Left ventricle myocardium inferior (tissue), 1 donor: Measurements from ENCODE around the gene KLF6. TPM values are rescaled to one million over a fixed set of nuclear protein-coding genes. Genes with fewer than 3 reads are reported as not detected.

Experiments used
- DNase-seq: peaks from one replicate; pipeline ENCODE4 v3.0.0-alpha.2; 2020
- H3K27ac ChIP-seq: fragments of 200-600 bp; replicated peaks from 2 replicates; pipeline ENCODE4 v1.8.0; 2021
- H3K27me3 ChIP-seq: fragments of 200-600 bp; 2 replicates; pipeline ENCODE4 v1.8.0; 2021; ENCODE audit warnings: low read depth
- H3K36me3 ChIP-seq: fragments of 200-600 bp; 2 replicates; pipeline ENCODE4 v1.8.0; 2021
- H3K4me1 ChIP-seq: fragments of 200-600 bp; 2 replicates; pipeline ENCODE4 v1.8.0; 2021
- H3K4me3 ChIP-seq: fragments of 200-600 bp; 2 replicates; pipeline ENCODE4 v1.8.0; 2021; ENCODE audit warnings: mild to moderate bottlenecking, moderate library complexity
- H3K9me3 ChIP-seq: fragments of 200-600 bp; replicated peaks from 2 replicates; pipeline ENCODE4 v1.8.0; 2021
- CTCF ChIP-seq: fragments of 200-600 bp; IDR thresholded peaks from 2 replicates; pipeline ENCODE4 v1.8.0; 2021; ENCODE audit warnings: antibody characterized with exemption, mild to moderate bottlenecking, borderline replicate concordance
- intact Hi-C: fragments of 100-400 bp; cut with micrococcal nuclease; formaldehyde crosslinking; loops from one replicate; pipeline ENCODE4 v1.11.0; 2022
- total RNA-seq: library from RNA; stranded (reverse); fragmentation: NEBNext Ultra II Directional; extraction: Animal tissue kit (Norgen Biotek cat#: 25700); gene quantifications from one replicate; pipeline ENCODE4 v1.2.1, GENCODE V29; 2021
- donor health status: DM: no; HTN: yes; CAD: no; lungs with severe emphysema.

KLF6 gene
- total RNA-seq, 1 donor from 2014 or later: 43.8 TPM

- DNase-seq: no peak
- Histone ChIP-seq H3K27me3 (no peaks in the 10 kb centered on the region), H3K4me1 (peaks cover 9% of the 10 kb centered on the region), H3K9me3 (no peaks in the 10 kb centered on the region), H3K4me3 (no peak overlapping the region), H3K36me3 (no peaks in the 10 kb centered on the region), H3K27ac (no peak overlapping the region)
- intact Hi-C loops: no loop called here
- no peak for TF ChIP-seq CTCF
Observed at GRCh38 chr10:3764626-3765112, 20.3 kb downstream of the KLF6 start.

- Histone ChIP-seq H3K9me3 (no peaks in the 10 kb centered on the region), H3K27ac (no peak overlapping the region), H3K4me3 (no peak overlapping the region), H3K27me3 (no peaks in the 10 kb centered on the region), H3K4me1 (peaks cover 9% of the 10 kb centered on the region), H3K36me3 (no peaks in the 10 kb centered on the region)
- intact Hi-C loops: no loop called here
- DNase-seq: no peak
- no peak for TF ChIP-seq CTCF
Observed at GRCh38 chr10:3763852-3764625, 21.0 kb downstream of the KLF6 start.

- Histone ChIP-seq H3K36me3 (no peaks in the 10 kb centered on the region), H3K4me3 (no peak overlapping the region), H3K9me3 (no peaks in the 10 kb centered on the region), H3K4me1 (peaks cover 9% of the 10 kb centered on the region), H3K27ac (no peak overlapping the region), H3K27me3 (no peaks in the 10 kb centered on the region)
- intact Hi-C loops: no loop called here
- no peak for TF ChIP-seq CTCF
- DNase-seq: no peak
Observed at GRCh38 chr10:3763035-3763456, 22.0 kb downstream of the KLF6 start.

GRCh38 chr10:3762309-3762708 is 22.7 kb downstream of the KLF6 start:
- Histone ChIP-seq H3K9me3 (no peaks in the 10 kb centered on the region), H3K4me3 (no peak overlapping the region), H3K4me1 (peaks cover 15% of the 10 kb centered on the region), H3K27ac (no peak overlapping the region), H3K27me3 (no peaks in the 10 kb centered on the region), H3K36me3 (no peaks in the 10 kb centered on the region)
- no peak for DNase-seq
- intact Hi-C loops: no loop called here
- TF ChIP-seq CTCF: no peak

GRCh38 chr10:3761904-3762303 is 23.1 kb downstream of the KLF6 start:
- no peaks in the 10 kb centered on the region for H3K27me3 ChIP-seq
- H3K9me3 ChIP-seq: no peaks in the 10 kb centered on the region
- no peaks in the 10 kb centered on the region for H3K36me3 ChIP-seq
- TF ChIP-seq CTCF: no peak
- H3K4me3 ChIP-seq: no peak overlapping the region
- peaks cover 19% of the 10 kb centered on the region for H3K4me1 ChIP-seq
- no peak for DNase-seq
- intact Hi-C loops: no loop called here
- no peak overlapping the region for H3K27ac ChIP-seq
